DMS153 treated with DMSO at 0.1 percent for 48 hours (cell line): ENCODE data around the gene AICDA.
"Not testable (repeated sequence)": the region's sequence is repeated elsewhere in the genome, so short reads cannot be mapped to it uniquely, and the experiment has no call there.

Source experiments
- DNase-seq: peaks from one replicate; lab custom pipeline; 2025; ENCODE audit not compliant: unreplicated experiment; lab: John Stamatoyannopoulos, UW

AICDA gene

GRCh38 chr12:8613881-8614280, 1.2 kb upstream of the AICDA start:
- not testable (repeated sequence) for DNase-seq

- DNase-seq: no peak
Measured at GRCh38 chr12:8609061-8609570, 3.5 kb downstream of the AICDA start.

- DNase-seq: no peak
Measured at GRCh38 chr12:8606890-8607289, 5.8 kb downstream of the AICDA start.

- DNase-seq: no peak
Measured at GRCh38 chr12:8605057-8605456, 7.6 kb downstream of the AICDA start.

GRCh38 chr12:8603856-8604255, 8.8 kb downstream of the AICDA start:
- DNase-seq: no peak

- DNase-seq: no peak
Measured at GRCh38 chr12:8603286-8603685, 9.4 kb downstream of the AICDA start.

GRCh38 chr12:8596561-8596960, 16.1 kb downstream of the AICDA start:
- DNase-seq: no peak

GRCh38 chr12:8594072-8594471, 18.6 kb downstream of the AICDA start:
- DNase-seq: no peak

GRCh38 chr12:8593246-8593645, 19.4 kb downstream of the AICDA start:
- no peak for DNase-seq

- DNase-seq: no peak
Measured at GRCh38 chr12:8590842-8591545, 21.7 kb downstream of the AICDA start.

GRCh38 chr12:8589679-8590078, 23.0 kb downstream of the AICDA start:
- DNase-seq: no peak

GRCh38 chr12:8584478-8584877, 28.2 kb downstream of the AICDA start:
- not testable (repeated sequence) for DNase-seq

GRCh38 chr12:8584004-8584403, 28.7 kb downstream of the AICDA start:
- no peak for DNase-seq

- no peak for DNase-seq
Measured at GRCh38 chr12:8581098-8581784, 31.4 kb downstream of the AICDA start.

GRCh38 chr12:8577879-8578278, 34.8 kb downstream of the AICDA start:
- no peak for DNase-seq

- DNase-seq: no peak
Measured at GRCh38 chr12:8572507-8572906, 40.2 kb downstream of the AICDA start.

- no peak for DNase-seq
Measured at GRCh38 chr12:8566525-8566924, 46.1 kb downstream of the AICDA start.

GRCh38 chr12:8566052-8566451, 46.6 kb downstream of the AICDA start:
- not testable (repeated sequence) for DNase-seq

GRCh38 chr12:8564656-8565055, 48.0 kb downstream of the AICDA start:
- no peak for DNase-seq

- DNase-seq: no peak
Measured at GRCh38 chr12:8563356-8563755, 49.3 kb downstream of the AICDA start.

- DNase-seq: no peak
Measured at GRCh38 chr12:8562310-8562709, 50.3 kb downstream of the AICDA start.

GRCh38 chr12:8561011-8561410, 51.6 kb downstream of the AICDA start:
- DNase-seq: no peak
